IPS-NIHi7 (cell line): ENCODE results near the gene TINCR.
A peak's percentile ranks its signal among the peaks of the same experiment; 100 is the strongest.
"Not testable (repeated sequence)": the region's sequence is repeated elsewhere in the genome, so short reads cannot be mapped to it uniquely, and the experiment has no call there.

ENCODE experiments used
- DNase-seq: peaks from one replicate; pipeline ENCODE4 v3.0.0; 2012; ENCODE audit warnings: mixed read lengths; ENCODE audit errors: extremely low spot score

TINCR gene

DNA sequence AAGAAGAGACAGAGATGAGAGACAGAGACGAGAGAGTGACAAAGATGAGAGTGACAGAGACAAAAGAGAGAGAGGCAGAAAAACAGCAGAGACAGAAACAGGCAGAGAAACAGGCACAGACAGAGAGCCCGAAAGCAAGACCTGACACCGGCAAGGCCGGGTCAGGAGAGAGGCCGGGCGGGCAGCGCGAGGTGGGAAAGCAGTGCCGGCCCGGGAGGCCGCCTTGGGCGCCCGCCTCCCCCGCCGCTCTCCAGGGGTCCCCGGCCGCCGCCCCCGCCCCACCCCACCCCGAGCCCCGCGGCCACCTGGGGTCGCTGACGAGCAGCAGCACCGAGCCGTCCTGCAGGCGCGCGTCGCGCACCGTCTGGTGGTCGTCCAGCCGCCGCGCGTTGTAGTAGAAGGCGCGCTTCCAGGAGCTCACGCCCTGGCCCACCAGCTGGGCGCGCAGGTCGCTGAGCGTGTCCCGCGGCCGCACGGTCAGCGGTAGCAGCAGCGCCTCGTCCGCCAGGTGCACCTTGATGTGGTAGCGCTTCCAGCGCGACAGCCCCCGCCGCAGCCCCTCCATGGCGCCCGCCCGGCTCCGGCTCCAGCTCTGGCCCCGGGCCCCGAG, at the start of gene TINCR:
Gene TINCR (minus strand): TSS at position 594 of the 610 bp plus-strand sequence.
- DNase-seq = peak; percentile 56

GRCh38 chr19:5617080-5617479, 49.3 kb upstream of the TINCR start:
- DNase-seq = no peak

- no peak for DNase-seq
Measured at GRCh38 chr19:5615756-5616327, 48.1 kb upstream of the TINCR start.

- no peak for DNase-seq
Measured at GRCh38 chr19:5612891-5613865, 45.4 kb upstream of the TINCR start.

- DNase-seq = no peak
Measured at GRCh38 chr19:5609881-5610448, 42.2 kb upstream of the TINCR start.

DNA sequence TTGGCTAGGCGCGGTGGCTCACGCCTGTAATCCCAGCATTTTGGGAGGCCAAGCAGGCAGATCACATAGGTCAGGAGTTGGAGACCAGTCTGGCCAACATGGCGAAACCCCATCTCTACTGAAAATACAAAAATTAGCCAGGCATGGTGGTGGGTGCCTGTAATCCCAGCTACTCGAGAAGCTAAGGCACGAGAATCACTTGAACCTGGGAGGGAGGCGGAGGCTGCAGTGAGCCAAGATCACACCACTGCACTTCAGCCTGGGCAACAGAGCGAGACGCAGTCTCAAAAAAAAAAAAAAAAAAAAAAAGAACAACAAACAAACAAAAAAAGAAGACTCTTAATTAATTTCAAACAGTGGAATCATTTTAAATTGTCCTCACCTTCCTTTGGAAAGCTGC, 41.0 kb upstream of the TINCR start:
- not testable (repeated sequence) for DNase-seq

- DNase-seq = no peak
Measured at GRCh38 chr19:5608291-5608690, 40.5 kb upstream of the TINCR start.

DNA sequence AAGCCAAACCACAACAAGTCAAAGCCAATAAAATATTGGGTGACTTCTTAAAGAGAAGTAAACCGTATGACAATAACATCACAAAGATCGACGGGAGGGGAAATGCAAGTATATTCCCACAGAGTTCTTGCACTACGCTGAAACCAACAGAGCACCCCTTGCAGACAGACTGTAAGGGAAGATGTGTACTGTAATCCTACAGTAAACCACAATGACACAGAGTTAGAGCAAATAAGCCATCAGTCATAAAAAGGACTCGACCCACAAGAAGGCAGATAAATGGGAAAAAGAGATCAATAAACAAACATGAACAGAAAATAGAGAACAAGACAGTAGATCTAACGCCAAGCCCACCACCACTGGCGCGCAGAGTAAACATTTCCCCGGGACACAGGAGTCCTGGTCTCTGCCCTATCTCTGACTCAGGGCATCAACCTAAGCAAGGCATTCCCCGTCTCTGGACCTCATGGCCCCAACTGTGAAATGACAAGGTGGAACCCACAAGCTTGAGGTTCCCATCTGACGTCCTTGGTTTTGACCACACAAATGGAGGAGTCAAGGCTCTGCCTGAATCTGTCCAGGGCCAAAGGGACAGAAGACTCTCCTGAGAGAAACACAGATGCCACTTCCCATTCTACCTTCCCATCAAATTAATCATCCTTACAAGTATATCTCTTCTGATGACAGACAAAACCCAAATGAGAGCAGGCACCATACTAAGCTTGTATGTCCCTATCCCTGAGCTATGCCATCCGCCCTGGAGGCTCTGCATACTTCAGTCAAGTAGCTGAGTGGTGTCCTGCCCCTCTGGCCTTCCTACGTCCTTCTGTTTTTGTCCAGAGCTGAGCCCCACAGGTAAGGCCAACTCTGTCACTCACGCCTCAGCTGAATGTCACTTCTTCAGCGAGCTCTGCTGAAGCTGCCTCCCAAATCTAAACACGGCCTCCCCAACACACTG, 39.8 kb upstream of the TINCR start:
- no peak for DNase-seq

GRCh38 chr19:5605362-5605761, 37.6 kb upstream of the TINCR start:
- DNase-seq = no peak

GRCh38 chr19:5603626-5604025, 35.9 kb upstream of the TINCR start:
- DNase-seq = no peak

DNA sequence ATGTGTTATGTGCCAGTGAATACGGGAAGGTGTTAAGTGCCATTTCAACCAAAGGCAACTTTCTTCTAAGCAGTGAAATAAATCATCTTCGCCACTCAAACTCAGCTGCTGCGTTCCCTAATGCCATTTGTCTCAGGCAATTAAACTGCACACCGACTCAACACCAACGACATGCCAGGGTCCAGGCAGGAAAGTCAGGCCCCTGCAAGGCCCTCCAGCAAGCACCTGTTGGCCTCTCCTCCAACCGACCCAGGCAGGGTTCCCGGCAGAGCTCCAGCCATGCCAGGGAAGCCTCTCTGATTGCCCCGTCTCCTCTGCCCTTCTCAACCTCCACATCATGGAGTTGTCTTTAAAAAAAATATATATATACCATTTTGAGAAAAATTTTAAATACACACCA, 33.0 kb upstream of the TINCR start:
- no peak for DNase-seq

DNA sequence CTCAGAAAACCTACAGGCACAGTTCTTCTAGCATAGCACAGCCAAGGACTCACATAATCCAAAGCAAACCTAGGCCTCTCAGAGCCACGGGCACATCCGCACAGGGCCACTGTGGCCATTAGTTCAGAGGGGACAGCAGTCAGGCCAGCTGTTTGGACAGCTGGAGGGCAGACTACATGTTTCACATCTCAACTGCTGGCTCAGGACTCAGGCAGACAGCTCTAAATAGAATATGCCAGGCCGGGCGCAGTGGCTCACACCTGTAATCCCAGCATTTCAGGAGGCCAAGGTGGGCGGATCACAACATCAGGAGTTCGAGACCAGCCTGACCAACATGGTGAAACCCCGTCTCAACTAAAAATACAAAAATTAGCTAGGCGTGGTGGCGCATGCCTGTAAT, 28.0 kb upstream of the TINCR start:
- no peak for DNase-seq

DNA sequence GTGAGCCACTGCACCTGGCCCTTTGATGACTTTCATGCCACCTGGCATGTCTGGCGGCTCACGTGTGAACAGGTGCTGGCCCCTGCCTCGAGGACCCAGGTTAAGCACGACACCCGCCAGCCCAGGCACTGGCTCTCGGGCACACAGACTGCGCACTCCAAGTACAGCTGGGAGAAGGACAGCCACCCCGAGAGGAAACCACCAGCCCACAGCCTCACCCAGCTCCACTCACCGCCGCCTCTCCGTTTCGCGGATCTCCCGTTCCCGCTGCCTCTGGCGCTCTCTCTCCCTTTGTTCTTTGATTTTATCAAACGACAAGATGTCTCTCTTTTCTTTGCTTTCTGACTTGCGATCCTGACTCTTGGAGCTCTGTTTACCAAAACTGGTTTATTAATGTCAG, 27.4 kb upstream of the TINCR start:
- DNase-seq = no peak

- DNase-seq = no peak
Measured at GRCh38 chr19:5594521-5594950, 26.8 kb upstream of the TINCR start.

DNA sequence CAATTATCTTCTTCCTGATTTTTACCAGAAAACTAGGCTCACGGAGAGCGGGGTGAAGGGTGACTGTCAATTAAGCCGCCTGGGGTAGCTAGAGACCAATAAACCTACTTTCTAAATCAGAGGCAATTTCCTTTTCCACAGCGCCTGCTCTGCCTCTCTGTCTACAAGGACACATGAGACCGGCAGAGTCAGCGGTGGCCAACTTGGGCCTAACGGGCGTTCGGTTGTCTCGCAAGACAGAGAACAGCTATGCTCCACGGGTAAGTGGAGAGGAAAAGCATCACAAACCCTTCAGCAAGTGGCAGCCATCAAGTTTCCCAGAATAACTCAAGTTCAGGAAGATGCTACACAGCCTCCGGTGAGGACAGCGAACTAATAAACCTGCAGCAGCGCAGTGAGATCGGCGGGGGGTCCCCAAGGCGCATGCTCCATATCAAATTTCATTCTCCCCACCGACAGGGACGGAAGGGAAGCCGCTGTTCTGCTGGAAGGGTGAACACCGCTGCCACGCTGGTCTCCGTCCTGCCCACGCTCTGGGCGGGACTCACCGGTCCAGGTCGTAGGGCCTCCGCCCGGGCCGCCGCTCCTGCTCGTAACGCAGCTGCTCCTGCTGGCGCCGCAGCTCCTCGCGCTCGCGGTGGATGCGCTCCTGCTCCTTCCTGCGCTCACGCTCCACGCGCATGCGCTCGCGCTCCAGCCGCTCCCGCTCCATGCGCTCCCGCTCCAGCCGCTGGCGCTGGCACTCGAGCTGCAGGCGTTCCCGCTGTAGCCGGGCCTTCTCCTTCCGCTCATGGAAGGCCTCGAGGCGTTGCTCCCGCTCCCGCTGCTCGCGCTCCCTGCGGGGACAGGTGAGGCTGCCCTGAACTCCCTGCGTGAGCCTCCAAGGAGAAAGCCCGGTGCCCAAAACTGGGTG, 25.8 kb upstream of the TINCR start:
- DNase-seq = no peak

DNA sequence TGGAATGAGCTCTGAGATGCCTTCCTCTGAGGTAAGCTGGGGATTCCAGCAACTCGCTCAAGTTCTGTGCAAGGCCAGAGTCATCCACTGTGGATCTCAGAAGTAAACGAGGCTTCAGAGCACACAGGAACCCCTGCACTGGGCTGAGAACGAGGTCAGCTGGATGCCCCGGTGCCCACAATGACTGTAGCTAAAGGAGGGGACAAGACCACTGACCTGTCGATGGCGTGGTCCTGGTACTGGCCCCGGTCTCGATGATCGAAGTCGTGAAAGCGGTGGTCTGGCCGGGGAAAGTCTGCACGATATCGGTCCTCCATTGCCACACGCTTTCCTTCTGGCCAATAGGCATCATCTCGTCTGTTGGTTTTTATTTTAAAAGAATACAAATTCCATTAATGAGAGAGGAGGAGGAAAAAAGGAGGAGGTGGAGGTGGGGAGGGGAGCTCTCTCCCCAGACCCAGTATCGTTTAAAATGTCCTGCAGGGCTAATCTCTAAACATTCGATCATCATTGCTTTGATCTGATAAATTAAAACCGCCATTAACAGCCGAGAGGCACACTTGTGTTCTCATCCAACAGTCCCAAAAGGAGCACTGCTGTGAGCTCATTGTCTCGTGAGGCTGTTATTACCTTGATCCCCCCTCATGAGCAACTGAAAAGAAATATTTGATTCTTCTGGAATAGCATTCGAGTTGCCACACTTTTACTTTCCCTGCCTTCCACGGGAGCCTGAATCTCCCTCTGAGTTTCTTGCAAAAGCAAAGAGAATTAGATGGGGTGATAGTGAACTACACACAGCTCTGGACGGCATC, 25.0 kb upstream of the TINCR start:
- no peak for DNase-seq

DNA sequence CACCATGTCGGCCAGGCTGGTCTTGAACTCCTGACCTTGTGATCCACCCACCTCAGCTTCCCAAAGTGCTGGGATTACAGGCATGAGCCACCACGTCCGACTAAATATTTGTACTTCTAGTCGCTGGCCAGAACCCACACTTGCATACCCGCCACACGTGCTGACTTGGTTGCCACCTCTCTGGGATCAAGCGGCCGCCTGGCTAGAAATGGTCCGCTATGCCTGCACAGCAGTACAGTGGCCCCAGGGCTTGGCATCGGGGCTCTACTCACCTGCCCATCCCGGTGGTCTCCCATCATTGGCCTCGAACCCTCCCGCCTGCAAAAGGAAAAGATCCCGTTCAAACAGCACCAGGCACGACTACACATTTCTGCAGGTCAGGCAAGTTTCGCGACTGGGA, 23.7 kb upstream of the TINCR start:
- DNase-seq = no peak

DNA sequence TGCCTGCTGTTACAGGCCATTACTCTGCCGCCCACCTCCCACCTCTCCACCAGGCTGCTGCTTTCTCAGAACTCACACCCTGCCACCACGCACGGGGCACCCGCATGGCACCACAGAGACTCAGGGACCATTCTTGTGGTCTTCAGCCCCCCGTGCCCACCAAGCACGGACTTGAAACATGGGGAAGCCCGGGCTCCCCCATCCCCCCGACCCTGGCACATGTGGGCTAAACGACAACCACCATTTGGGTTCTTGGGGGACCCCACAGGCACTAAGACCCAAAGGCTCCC, 23.1 kb upstream of the TINCR start:
- DNase-seq = no peak

DNA sequence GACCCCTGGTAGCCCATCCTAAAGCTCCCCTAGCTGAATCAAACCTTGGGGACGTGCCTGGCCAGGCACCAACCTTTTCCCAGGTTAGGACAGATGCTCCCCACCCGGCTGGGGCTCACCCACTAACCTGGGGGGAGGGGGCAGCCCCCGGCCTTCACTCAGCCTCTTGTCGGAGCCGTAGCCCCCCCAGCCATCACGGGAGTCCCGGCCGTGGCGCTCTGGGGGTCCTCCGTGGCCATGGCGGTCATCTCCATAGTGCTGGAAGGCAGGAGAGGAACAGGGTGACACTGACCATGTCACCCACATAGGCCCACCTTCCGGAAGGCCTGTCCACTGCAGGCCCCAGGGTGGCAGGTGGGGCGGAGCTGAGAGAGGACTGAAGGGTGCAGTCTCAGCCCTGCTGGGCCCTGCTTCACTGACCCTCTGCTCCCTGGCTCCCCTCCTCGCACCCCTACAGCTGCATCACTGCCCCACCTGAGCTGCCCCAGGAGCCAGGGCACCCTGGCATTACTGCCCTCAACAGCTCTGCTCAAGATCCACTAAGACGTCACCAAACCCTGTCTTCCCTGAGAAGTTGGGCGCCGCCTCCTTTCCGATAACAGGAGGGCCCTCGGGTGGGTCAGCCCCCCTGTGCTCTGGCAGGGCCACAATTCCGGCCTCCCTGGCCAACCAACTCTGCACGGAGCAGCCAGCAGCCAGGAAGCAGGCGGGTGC, 22.6 kb upstream of the TINCR start:
- no peak for DNase-seq
